ENCODE results near the gene ALPK1.

The ALPK1 gene

GRCh38 chr4:112270640-112271421 is 26.3 kb upstream of the ALPK1 start:
- TF ChIP-seq CTCF (IDR thresholded peaks at IDR 0.05): no peak

GRCh38 chr4:112272292-112272691 is 24.9 kb upstream of the ALPK1 start:
- no peak for TF ChIP-seq CTCF (IDR thresholded peaks at IDR 0.05)

- no peak for TF ChIP-seq CTCF (IDR thresholded peaks at IDR 0.05)
Observed at GRCh38 chr4:112274959-112275358, 22.2 kb upstream of the ALPK1 start.

DNA sequence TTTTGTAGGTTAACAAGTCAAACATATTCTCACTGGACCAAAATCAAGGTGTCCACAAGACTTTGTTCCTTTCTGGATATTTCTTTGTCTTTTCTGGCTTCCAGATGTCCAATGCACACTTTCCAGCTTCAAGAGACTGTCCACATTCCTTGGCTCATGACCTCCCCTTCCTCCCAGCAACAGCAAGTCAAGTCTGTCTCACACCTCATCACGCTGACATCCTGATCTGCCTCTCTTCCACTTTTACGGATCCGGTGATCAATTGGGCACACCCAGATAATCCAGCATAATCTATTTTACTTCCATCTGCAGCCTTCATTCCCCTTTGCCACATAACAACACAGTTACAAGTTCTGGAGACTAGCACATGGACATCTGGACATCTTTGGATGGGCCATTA is 21.1 kb upstream of the ALPK1 start:
- TF ChIP-seq CTCF (IDR thresholded peaks at IDR 0.05): no peak

DNA sequence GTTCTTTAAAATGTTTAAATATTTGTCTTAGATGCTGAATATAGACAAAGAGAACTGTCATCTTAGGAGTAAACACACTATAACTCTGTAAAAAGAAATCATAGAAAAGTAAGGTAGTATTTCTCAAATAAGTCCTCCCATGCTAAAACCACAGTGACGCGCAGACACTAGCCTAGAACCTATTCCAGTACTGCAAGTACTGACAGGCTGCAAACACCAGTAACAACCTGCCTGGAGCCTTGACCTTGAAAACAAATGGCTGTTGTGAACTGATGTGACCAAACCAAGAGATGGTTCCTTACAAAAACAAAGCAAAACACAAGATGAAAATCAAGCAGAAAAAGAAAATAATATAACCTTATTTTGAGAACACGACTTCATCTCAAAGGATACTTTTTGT is 19.9 kb upstream of the ALPK1 start:
- no peak for TF ChIP-seq CTCF (IDR thresholded peaks at IDR 0.05)

DNA sequence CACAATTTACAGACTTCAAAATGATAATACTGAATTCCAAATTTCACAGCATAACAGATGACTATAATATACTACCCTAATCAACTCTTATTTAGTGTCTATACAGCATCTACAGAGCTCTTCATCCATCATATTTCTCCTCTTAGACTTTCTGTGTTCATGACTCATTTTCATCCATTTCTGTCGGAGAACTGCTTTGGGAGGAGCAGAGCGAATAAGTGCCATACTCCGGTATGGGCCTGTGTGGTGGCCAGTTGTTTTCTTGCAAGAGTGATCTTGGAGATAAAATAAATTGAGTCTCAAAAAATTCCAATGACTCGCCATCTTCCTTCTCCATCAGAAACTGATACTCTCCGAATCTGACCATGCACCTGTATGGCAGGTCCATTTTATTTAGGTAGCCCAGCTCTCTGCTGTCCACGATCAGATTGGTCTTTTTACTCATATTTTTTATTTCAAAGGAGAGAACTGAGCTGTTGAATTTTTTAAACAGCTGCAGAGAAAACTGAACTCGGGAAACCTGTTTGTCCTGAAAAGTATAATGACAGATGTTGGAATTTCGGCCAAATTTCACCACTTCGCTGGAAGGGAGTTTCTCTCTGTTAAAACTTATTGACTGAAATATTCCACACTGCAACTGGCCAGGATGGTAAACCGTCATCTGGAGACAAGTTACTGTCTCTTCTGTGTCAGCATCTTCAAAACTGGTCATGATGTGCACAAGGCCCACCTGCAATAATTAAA is 19.3 kb upstream of the ALPK1 start:
- no peak for TF ChIP-seq CTCF (IDR thresholded peaks at IDR 0.05)

DNA sequence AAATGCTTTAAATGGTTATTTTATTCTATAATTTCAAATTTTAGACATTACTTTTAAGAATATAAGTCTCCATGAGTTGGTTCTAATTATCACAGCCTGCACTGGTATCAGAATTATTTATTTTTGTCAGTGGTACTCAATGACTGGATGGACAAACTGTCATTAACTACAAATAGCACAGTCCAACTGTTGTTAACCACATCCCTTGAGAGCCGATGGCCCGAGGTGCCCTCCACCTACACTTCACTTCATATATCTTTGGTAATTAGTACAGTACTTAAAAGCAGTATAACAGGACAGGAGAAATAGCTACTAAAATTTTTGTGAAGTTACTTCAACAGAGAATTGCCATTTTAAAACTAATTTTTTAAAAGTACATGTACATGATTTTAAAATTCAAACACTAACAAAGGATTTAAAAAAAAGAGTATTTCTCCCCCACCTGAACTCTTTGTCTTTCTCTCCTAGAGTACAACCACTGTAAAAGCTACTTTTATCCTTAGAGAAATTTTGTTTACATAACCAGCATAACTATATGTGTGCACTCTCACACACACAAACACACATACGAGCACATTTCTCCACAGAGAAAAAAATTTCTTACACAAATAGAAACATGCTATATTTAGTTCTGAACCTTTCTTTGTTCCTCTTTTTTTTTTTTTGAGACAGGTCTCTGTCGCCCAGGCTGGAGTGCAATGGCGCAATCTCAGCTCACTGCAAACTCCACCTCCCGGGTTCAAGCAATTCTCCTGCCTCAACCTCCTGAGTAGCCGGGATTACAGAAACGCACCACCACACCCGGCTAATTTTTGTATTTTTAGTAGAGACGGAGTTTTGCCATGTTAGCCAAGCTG is 17.9 kb upstream of the ALPK1 start:
- TF ChIP-seq CTCF (IDR thresholded peaks at IDR 0.05): no peak

Measured in LNCAP (cell line).